PC-3 (cell line): Measurements from ENCODE around the gene MLIP.

Experiments used
- CTCF ChIP-seq: fragments of 300-600 bp; sonication (generic); conservative IDR thresholded peaks from 2 replicates; pipeline ENCODE4 v1.5.1; 2017; ENCODE audit warnings: antibody characterized with exemption, low read depth, mild to moderate bottlenecking, low read length
- EZH2 ChIP-seq: fragments of 300-600 bp; sonication (generic); IDR thresholded peaks from one replicate; pipeline ENCODE4 v1.6.1; 2017; ENCODE audit warnings: antibody characterized with exemption, mild to moderate bottlenecking, low read length; ENCODE audit not compliant: unreplicated experiment

- TF ChIP-seq CTCF (no peak), EZH2 (no peak)
These were observed 132.5 kb downstream of the MLIP start for GRCh38 chr6:54243699-54244098.
